Measurements from ENCODE around the gene IPP. TPM values are rescaled to one million over a fixed set of nuclear protein-coding genes. Genes with fewer than 3 reads are reported as not detected.
"Not testable (repeated sequence)": the region's sequence is repeated elsewhere in the genome, so short reads cannot be mapped to it uniquely, and the experiment has no call there.

The IPP gene
- polyA plus RNA-seq, 1 experiment, result 4.4 TPM

GRCh38 chr1:45753248-45754037, 3.0 kb upstream of the IPP start:
- no peak for DNase-seq (ENCODE audit: low read depth)
- Histone ChIP-seq H3K27me3 (ENCODE audit: control insufficient read depth, insufficient read depth, low read length) (no peaks in the 10 kb centered on the region), H3K4me3 (ENCODE audit: low read depth, low read length) (no peak overlapping the region), H3K36me3 (ENCODE audit: control insufficient read depth, insufficient read depth, low read length) (no peaks in the 10 kb centered on the region)
- CTCF ChIA-PET, result interaction anchor here (0.6 kb wide), 1 partner anchor 126 kb away, joined by 3 read pairs; no protein-coding TSS in a partner anchor
- POLR2A ChIA-PET, result no interaction called here
- no peak for TF ChIP-seq CTCF (IDR thresholded peaks at IDR 0.05; ENCODE audit: insufficient read depth, low read depth, low read length)

- ChIA-PET POLR2A (no interaction called here), CTCF (no interaction called here)
- no peak for TF ChIP-seq CTCF (IDR thresholded peaks at IDR 0.05; ENCODE audit: insufficient read depth, low read depth, low read length)
- H3K27me3 ChIP-seq (ENCODE audit: control insufficient read depth, insufficient read depth, low read length), result no peaks in the 10 kb centered on the region
- no peak overlapping the region for H3K4me3 ChIP-seq (ENCODE audit: low read depth, low read length)
- H3K36me3 ChIP-seq (ENCODE audit: control insufficient read depth, insufficient read depth, low read length), result no peaks in the 10 kb centered on the region
- DNase-seq (ENCODE audit: low read depth), result no peak
These were observed 2.1 kb upstream of the IPP start for GRCh38 chr1:45752441-45753052.

GRCh38 chr1:45752014-45752413, 1.6 kb upstream of the IPP start:
- Histone ChIP-seq H3K4me3 (ENCODE audit: low read depth, low read length) (no peak overlapping the region), H3K36me3 (ENCODE audit: control insufficient read depth, insufficient read depth, low read length) (no peaks in the 10 kb centered on the region), H3K27me3 (ENCODE audit: control insufficient read depth, insufficient read depth, low read length) (no peaks in the 10 kb centered on the region)
- DNase-seq (ENCODE audit: low read depth), result no peak
- ChIA-PET POLR2A (no interaction called here), CTCF (no interaction called here)
- TF ChIP-seq CTCF (IDR thresholded peaks at IDR 0.05; ENCODE audit: insufficient read depth, low read depth, low read length), result no peak

GRCh38 chr1:45751039-45751838, 786 bp upstream of the IPP start:
- CTCF ChIA-PET; POLR2A ChIA-PET; H3K36me3 ChIP-seq (ENCODE audit: control insufficient read depth, insufficient read depth, low read length); DNase-seq (ENCODE audit: low read depth); H3K27me3 ChIP-seq (ENCODE audit: control insufficient read depth, insufficient read depth, low read length): not testable (repeated sequence)
- peak overlapping the region; percentile 83 for H3K4me3 ChIP-seq (ENCODE audit: low read depth, low read length)

GRCh38 chr1:45746922-45747321, 3.5 kb downstream of the IPP start:
- H3K36me3 ChIP-seq (ENCODE audit: control insufficient read depth, insufficient read depth, low read length), result peaks cover under 1% of the 10 kb centered on the region; the same call in 1 of the 2 replicates
- ChIA-PET POLR2A (no interaction called here), CTCF (interaction anchor here (0.9 kb wide), 1 partner anchor 162 kb away, joined by 3 read pairs; no protein-coding TSS in a partner anchor)
- no peak overlapping the region for H3K4me3 ChIP-seq (ENCODE audit: low read depth, low read length)
- TF ChIP-seq CTCF (IDR thresholded peaks at IDR 0.05; ENCODE audit: insufficient read depth, low read depth, low read length), result no peak
- H3K27me3 ChIP-seq (ENCODE audit: control insufficient read depth, insufficient read depth, low read length), result no peaks in the 10 kb centered on the region
- no peak for DNase-seq (ENCODE audit: low read depth)

GRCh38 chr1:45739641-45740156, 10.8 kb downstream of the IPP start:
- POLR2A ChIA-PET; H3K27me3 ChIP-seq (ENCODE audit: control insufficient read depth, insufficient read depth, low read length); CTCF ChIA-PET; DNase-seq (ENCODE audit: low read depth); H3K36me3 ChIP-seq (ENCODE audit: control insufficient read depth, insufficient read depth, low read length); H3K4me3 ChIP-seq (ENCODE audit: low read depth, low read length): not testable (repeated sequence)
